GM21447 (cell line): ENCODE results near the gene BSPRY.

Source experiments
- ATAC-seq: cut with Tn5 transposase; IDR thresholded peaks from one replicate; pipeline ENCODE4 v1.9.1; 2021; ENCODE audit not compliant: unreplicated experiment

BSPRY gene

GRCh38 chr9:113349445-113350094, at the start of gene BSPRY:
Gene BSPRY (plus strand): TSS chr9:113349541. CDS start chr9:113349580, 39 bp downstream.
- peak; percentile 29 for ATAC-seq

- no peak for ATAC-seq
Observed at GRCh38 chr9:113299800-113300292, 49.5 kb upstream of the BSPRY start.

DNA sequence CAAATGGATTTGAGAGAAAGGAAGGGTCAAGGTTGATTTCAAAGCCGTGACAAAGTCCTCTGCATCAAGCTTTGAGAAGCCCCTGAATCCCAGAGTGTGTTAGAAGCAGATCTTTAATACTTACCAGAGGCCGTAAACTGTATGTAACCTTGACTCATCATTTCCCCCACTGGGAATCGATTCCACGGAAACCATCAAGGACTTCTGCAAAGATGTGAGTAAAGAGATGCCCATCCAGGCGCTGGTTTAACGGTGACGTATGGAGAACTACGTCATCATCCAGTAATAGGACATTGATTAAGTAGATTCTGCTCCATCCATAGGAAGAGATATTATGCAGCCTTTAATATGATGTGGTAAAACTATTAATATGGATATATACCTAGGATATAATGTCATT, 47.8 kb upstream of the BSPRY start:
- ATAC-seq = no peak

DNA sequence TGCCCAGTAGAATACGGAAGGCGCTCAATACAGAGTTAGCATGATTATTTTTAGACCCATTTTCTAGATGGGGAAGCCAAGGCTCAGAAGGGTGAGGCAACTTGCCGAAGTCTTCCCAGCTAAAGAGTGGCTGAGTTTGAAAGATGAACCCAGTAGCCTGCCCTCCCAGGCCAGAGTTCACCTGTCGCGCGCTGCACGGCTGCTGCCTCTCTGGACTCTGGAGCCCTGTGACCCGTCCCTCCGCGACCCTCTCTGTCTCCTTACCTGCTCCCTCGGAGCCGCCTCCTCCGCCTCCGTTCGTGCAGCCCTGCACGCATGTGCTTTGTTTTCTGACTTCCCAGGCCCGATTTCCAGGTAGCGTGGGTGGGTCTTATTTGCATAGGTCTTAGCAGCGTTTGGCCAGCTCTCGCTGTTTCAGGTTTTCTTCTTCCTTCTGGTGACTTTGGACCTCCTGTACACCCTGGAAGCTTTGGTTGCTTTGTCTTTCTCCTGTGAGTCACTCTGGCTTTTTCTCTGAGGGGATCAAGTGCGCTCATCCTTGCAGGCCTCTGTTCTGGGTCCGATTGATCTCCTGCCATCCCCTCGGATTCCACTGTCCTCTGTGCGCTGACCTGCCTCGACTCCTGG, 46.4 kb upstream of the BSPRY start, which contains the start of gene RNF183:
Gene RNF183 (minus strand): TSS at position 585 of the 627 bp plus-strand sequence. CDS start 5,192 bp downstream, outside the sequence.
- no peak for ATAC-seq

DNA sequence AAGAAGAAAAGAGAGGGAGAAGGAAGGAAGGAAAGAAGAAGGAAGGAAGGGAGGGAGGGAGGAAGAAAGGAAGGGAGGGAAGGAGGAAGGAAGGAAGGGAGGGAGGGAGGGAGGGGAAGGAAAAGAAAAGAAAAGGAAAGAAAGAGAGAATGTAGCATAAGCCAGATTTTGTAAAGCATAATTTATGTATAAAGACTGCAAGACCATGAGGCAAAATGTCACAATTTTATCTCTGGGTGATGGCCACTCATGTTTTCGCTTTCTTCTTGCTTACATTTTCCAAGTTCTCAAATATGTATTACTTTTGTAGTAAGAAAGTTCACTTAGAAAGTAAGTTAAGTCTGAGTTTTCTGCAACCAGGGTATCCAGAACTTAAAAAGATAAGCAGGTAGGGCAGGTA, 42.8 kb upstream of the BSPRY start:
- no peak for ATAC-seq

- no peak for ATAC-seq
Observed at GRCh38 chr9:113307396-113307975, 41.9 kb upstream of the BSPRY start.

DNA sequence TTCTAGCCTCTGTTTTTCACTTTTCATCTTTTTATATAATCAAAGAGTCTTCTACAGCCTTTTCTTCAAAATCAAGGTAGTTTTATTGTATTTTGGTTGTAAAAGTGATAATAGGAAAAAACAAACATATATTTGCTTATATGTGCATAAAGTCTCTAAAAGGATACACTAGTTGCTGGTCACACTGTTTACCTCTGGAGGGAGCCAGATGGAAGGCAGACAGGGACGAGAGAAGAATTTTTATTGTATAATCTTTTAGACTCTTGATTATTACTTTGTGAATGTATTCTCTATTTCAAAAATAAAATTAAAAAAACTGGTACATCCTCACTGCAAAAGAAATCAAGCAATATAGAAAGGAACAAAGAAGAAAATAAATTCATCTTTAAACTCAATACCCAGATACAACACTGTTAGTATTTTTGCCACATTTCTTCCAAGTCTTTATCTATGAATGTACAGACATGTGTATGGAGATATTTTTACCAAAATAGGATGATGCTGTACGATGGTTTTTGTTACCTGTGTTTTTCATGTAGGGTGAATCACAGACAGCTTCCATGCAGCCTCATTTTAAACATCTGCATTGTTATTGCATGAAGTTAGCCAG, 40.0 kb upstream of the BSPRY start:
- ATAC-seq = no peak

- no peak for ATAC-seq
Observed at GRCh38 chr9:113310538-113310937, 38.8 kb upstream of the BSPRY start.

GRCh38 chr9:113311961-113312360, 37.4 kb upstream of the BSPRY start:
- ATAC-seq = no peak

GRCh38 chr9:113313261-113313660, 36.1 kb upstream of the BSPRY start:
- no peak for ATAC-seq

GRCh38 chr9:113315231-113315630, 34.1 kb upstream of the BSPRY start:
- ATAC-seq = no peak

GRCh38 chr9:113316030-113316429, 33.3 kb upstream of the BSPRY start:
- no peak for ATAC-seq

- ATAC-seq = no peak
Observed at GRCh38 chr9:113317777-113318176, 31.6 kb upstream of the BSPRY start.

DNA sequence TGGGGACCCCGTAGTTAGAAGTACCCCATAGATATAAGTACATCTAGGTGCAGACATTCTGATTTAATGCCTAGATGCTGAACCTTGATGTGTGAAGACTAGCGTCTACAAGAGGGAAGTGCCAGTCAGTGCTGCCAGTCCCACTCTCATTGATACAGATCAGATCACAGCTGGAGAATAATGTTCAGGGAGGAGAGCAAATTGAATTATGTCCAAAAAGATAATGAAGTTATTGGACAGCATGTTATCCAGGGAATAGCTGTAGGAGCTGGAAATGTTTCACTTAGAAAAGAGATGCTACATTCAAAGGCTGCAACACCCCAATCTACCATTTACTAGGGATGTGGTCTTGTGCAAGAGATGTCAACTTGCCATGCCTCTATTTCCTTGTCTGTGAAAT, 30.3 kb upstream of the BSPRY start:
- ATAC-seq = no peak

- ATAC-seq = no peak
Observed at GRCh38 chr9:113320051-113320450, 29.3 kb upstream of the BSPRY start.

DNA sequence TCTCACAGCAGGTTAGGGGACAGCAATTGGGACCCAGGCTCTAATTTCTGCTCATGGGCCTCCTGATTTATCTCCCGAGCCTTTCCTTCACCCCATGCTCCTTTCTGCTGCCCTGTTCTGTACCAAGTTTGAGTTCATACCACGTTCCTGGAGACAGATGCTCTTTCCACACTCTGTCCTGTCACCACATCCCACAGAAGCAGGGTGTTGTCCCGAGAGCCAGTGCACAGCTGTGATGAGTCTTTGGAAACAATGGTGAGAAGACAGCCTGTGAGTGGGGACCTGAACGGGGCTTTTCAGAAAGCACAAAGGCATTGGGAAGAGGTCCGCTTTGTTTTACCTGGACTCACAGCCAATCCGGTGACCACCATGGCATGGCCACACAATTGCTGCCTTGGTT, 26.7 kb upstream of the BSPRY start:
- ATAC-seq = no peak

- no peak for ATAC-seq
Observed at GRCh38 chr9:113326230-113326629, 23.1 kb upstream of the BSPRY start.

- no peak for ATAC-seq
Observed at GRCh38 chr9:113328045-113328782, 21.1 kb upstream of the BSPRY start.

DNA sequence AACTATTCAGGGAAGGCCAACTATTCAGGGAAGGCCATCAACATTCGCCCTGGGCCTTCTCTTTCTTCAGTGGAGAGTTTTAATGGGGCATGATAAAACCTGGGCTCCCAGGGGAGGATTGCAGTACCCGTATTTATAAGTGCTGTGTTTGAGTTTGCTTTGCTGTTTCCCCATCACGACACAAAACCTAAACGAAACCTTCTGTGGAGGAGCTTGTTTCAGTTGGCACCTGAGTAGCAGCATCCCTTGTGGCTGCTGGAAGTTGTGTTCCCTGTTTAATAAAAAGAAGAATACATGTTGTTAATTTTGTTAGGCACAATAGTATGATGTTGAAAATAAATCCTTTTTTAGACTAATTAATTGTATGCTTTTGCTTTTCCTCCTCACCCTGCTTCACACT, 17.6 kb upstream of the BSPRY start:
- no peak for ATAC-seq

GRCh38 chr9:113337714-113338113, 11.6 kb upstream of the BSPRY start:
- ATAC-seq = no peak
